ENCODE data around the gene ARFGEF2.
"Not testable (repeated sequence)": the region's sequence is repeated elsewhere in the genome, so short reads cannot be mapped to it uniquely, and the experiment has no call there.

ARFGEF2 gene

DNA sequence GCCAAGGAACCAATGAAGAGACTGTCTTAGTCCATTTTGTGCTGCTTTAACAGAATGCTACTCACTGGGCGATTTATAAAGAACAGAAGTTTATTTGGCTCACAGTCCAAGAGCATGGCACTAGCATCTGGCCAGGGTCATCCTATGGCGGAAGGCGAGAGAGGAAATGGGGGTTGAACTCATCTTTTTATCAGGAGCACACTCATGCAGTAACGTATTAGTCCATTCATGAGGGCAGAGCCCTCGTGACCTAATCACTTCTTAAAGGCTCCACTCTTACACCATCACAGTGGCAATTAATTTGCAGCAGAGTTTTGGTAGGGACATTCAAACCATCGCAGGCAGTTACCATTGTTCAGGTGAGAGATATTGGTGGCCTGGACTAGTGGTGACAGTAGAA is 8.5 kb downstream of the ARFGEF2 start:
- DNase-seq = no peak

DNA sequence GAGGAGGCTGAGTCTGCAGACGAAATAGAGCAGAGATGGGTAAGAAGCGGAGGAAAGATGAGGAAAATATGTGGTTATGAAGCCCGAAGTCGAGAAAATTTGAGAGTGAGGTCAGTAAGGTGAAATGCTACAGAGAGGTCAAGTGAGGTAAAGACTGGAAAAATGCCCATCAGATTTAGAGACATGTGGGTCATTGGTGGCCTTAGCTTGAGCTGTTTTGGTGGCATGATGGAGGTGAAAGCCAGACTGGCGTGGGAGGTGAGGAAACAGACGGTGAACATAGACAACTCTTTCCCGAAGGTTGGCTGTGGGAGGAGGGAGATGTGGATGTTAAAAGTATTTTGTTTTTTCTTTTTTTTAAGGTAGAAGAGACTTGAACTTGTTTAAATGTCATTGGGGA is 9.4 kb downstream of the ARFGEF2 start:
- DNase-seq = no peak

DNA sequence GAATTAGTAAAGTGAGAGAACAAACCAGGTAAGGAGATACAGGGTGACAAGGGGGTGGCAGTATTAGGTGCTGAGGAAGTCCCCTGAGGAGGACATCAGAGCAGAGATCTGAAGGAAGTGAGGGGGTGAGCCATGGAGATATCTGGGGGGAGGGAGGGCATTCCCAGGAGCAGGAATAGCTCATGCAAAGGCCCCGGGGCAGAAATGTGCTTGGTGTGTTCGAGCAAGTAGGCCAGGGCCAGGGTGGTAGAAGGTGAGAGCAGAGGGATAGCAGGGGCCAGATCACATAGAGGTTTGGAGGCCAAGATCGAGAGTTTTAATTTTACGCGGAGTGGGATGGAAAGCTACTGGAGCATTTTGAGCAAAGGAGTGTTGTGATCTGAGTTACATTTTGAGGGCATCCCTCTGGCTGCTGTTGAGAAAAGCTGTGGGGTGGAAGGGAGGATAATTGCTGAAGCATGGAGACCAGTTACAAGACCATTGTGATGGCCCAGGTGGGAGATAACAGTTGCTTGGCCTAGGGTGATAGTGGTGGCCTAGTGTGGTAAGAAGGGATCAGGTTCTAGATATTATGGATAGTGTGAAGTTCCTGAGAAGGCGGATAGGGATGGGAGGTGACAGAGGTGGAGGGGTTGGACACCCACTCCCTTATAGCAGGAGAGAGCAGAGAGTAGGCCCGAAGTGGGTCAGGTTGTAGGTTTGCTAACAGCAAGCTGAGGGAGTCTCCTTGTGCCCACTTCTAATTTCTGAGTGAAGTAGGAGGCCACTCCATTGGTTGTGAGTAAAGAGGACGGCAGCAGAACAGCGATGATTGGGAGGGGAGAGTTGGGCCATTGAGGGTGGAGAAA is 10.2 kb downstream of the ARFGEF2 start:
- DNase-seq = no peak

DNA sequence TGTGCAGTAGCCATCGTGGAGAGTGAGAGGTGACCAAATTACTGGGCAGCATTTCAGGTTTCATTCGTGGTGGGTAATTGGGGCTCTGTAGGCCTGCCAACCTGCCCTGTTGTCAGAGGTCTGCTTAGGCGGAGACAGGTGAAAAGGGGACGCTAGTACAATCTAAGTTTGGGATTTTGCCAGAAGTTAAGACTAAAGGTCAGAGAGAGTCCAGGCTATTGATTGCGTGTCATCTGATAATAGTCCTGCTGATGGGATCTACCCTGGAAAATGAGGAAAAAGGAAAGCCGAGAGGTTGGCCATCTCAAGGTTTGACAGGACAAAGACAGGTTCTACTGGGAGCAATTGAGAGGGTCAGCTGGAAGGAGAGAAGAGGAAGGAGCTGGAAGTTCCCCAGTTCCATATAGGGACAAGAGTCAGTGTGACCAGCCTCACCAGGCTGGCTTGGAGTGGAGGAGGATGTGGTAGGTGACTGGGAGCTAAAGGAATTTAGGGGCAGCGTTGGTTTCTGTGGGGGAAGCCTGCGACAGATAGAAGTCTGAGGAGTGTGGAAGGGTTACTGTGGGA is 10.9 kb downstream of the ARFGEF2 start:
- DNase-seq = no peak

DNA sequence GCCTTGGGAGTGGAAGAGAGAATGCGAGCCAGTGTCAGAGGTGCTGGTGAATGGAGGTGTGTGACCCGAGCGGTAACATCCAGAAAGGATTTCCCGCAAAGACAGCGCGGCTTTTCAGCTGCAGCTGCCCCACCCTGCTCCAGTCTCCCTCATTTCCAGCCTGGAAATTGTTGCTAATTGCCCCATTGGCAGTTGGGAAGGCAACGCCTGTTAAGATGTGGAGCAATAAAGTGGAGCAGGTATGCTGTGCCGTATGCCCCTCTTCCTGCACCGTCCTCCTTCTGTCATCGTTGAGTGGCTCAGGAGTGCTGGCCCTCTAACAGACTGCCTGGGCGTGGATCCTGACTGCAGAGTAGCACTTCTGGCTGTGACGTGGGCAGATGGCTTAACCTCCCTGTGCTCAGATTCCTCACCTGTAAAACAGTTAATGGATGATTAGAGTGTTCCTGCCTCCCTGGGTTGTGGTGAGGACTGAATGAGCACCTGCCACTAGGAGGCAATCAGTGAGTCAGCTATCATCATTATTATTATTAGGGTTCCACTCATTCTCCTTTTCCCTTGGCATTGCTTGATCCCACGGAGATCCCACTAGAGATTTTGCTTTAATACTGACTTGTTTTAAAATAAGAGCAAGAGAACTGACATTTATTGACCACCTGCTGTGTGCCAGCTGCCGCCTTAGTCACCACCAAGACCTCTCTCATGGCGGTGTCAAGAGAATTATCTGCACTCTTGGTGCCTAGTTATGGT is 11.7 kb downstream of the ARFGEF2 start:
- peak; percentile 97 to 98 for DNase-seq

DNA sequence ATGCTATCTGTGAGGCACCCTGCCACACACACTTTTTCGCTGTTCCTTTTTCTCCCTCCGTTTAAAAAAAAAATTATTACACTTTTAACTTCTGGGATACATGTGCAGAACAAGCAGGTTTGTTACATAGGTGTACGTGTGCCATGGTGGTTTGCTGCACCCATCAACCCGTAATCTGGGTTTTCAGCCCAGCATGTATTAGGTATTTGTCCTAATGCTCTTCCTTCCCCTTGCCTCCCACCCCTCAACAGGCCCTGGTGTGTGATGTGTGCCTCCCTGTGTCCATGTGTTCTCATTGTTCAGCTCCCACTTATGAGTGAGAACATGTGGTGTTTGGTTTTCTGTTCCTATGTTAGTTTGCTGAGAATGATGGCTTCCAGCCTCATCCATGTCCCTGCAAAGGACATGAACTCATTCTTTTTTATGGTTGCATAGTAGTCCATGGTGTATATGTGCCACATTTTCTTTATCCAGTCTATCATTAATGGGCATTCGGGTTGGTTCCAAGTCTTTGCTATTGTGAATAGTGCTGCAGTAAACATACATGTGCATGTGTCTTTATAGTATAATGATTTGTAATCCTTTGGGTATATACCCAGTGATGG is 12.9 kb downstream of the ARFGEF2 start:
- peak in 1 of 2 experiments; percentile 52 for DNase-seq

DNA sequence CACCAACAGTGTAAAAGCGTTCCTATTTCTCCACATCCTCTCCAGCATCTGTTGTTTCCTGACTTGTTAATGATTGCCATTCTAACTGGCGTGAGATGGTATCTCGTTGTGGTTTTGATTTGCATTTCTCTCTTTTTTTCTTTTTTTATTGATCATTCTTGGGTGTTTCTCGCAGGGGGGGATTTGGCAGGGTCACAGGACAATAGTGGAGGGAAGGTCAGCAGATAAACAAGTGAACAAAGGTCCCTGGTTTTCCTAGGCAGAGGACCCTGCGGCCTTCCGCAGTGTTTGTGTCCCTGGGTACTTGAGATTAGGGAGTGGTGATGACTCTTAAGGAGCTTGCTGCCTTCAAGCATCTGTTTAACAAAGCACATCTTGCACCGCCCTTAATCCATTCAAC is 13.5 kb downstream of the ARFGEF2 start:
- not testable (repeated sequence) for DNase-seq

DNA sequence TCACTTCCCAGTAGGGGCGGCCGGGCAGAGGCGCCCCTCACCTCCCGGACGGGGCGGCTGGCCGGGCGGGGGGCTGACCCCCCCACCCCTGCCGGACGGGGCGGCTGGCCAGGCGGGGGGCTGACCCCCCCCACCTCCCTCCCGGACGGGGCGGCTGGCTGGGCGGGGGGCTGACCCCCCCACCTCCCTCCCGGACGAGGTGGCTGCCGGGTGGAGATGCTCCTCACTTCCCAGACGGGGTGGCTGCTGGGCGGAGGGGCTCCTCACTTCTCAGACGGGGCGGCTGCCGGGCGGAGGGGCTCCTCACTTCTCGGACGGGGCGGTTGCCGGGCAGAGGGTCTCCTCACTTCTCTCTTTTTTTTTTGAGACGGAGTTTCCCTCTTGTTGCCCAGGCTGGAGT is 14.7 kb downstream of the ARFGEF2 start:
- not testable (repeated sequence) for DNase-seq

DNA sequence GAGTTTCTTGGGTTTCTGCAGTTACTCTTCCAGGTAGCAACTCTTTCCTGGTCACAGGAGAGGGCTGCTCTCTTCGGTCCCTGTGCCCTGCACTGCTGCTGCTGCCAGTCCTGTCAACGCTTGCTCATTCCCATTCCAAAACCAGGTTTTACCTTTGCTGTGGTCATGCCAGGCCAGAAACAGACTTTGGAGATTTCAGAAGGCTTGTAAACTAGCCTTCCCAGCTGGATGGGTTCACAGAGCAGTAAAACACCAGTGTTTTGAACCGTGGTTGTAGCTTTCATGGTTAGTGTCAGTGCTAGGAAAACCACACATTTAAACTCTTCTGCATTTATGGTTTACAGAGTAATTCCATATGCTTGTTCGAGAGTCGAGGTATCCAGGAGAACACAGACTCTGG is 16.2 kb downstream of the ARFGEF2 start:
- no peak for DNase-seq

DNA sequence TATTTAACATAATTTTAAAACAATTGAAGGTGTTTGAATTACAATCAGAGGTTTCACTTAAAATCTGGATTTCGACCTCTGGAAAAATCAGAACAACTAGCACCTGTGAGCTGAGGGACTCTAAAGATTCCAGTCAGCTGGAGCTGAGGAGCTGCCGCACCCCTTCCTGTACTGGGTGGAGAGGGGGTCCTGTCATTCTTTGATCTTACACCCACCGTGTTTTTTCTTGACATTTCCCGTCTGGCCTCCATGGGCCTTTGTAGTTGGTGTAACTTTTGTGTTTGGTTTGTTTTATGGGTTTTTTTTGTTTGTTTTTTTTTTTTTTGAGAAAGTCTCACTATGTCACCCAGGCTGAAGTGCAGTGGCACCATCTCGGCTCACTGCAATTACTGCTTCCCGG is 17.2 kb downstream of the ARFGEF2 start:
- DNase-seq = no peak

DNA sequence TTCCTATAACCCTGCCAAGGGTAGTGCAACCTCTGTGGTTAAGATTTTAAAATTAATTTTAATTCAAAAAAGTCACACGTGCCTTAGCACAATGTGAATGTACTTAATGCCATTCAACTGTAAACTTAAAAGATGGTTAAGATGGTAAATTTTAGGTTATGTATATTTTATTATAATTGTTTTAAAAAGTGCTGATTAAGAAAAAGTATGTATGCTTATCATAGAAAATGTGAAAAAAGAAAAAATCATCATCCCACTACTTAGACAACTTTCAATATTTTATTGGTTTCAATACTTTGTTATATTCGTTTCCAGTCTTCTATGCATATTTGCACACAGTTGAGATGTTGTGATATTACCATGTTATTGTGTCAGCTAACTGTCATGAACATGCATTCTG is 18.7 kb downstream of the ARFGEF2 start:
- no peak for DNase-seq

DNA sequence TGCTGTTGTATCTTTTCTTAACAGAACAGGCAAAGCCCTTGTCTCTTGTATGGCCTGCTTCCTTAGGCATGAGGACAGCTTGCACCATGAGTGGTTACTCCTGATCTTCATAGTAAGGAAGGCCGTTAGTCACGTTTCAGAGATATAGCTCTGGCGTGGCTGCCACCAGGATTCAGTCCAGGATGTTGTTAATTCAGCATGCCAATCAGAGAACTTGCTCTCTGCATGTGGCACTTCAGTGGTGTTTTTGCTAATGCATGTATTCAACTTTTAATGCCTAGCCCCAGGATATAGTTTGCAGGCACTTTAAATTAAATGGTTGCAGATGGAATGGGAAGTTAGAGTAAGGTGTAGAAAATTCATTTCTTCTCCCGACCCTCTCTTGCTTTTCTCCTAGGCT is 20.0 kb downstream of the ARFGEF2 start:
- no peak for DNase-seq

DNA sequence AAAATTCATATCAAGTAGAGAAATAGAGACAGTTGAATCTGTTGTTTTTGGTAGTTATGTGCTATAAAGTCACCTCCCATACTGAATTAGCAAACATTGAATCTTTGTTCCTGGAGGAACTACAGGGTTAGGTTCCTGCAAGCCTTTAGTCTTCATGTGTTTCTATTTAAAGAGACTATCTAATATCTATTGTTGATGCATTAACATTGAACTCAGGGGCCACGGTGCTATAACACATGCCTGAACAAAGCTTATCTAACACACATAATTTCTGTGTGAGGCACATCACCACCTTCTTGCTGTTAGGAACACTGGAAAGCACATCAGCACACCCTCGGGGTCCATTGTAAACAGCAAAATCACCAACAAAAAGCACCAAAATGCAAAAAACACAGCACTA is 21.2 kb downstream of the ARFGEF2 start:
- DNase-seq = no peak

DNA sequence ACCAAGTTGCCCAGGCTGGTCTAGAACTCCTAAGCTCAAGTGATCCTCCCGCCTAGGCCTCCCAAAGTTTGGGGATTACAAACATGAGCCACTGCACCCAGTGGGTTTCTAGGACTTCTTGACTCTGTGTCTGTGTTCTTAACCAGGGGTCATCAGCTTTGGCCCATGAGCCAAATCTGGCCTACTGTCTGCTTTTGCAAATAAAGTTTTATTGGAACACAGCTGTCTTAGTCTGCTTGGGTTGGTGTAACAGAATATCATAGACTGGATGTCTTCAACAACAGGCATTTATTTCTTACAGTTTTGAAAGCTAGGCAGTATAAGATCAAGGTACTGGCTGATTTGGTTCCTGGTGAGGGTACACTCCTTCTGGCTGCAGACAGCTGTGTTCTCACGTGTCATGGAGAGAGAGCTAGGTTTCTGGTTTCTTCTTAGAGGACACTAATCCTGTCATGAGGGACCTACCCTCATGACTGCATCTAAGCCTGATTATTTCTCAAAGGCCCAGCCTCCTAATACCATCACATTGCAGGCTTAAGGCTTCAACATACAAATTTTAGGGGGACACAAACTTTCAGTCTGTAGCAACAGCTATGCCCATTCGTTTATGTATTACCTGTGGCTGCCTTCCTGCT is 23.3 kb downstream of the ARFGEF2 start:
- peak; percentile 48 to 81 for DNase-seq

DNA sequence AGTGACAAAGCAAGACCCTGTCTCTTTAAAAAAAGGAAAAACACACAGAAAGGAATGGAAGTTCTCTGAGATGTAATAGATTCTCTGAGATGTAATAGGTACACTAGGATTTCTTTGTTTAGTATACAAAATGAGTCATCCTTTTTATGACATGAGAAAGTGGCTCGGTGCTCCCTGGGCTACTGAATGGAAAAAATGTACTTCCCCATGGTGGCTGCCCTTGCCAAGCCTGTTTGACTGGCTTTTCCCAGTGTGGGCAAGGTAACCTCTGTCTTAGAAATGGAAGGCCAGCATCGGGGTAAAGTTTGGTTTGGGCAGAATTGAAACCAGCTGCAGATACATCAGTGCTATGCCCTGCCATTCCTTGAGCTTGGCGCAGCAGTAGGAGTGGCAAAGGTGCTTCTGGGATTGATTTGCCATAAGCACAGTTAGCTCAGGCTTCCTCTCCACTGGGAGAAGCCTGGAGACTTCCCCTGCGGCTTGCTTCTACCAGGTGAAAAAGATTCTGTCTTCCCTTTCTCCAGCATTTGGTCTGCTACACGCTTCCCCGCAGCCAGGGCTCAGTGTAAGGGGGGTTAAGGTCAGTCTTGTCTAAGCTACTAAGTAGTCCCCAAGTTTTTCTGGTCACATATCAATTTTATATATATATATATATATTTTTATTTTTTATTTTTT is 24.5 kb downstream of the ARFGEF2 start:
- no peak for DNase-seq

DNA sequence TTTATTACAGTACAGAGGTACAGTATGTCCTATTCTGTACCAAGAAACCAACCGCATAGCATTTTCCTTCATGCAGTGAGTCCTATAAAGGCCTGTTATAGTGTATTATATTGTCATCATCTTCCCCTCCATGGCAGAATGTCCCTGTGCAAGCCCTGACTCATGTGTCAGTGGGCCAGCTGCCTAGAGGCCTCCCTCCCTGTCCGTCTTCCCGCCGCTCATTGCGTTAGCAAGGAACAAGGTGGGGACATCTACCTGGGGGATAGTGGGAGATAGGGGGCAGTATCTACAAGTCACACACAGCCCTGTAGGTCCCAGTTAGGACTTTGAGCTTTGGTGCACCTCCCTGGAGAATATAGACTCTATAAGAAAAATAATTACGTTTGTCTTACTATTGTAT is 27.1 kb downstream of the ARFGEF2 start:
- no peak for DNase-seq

DNA sequence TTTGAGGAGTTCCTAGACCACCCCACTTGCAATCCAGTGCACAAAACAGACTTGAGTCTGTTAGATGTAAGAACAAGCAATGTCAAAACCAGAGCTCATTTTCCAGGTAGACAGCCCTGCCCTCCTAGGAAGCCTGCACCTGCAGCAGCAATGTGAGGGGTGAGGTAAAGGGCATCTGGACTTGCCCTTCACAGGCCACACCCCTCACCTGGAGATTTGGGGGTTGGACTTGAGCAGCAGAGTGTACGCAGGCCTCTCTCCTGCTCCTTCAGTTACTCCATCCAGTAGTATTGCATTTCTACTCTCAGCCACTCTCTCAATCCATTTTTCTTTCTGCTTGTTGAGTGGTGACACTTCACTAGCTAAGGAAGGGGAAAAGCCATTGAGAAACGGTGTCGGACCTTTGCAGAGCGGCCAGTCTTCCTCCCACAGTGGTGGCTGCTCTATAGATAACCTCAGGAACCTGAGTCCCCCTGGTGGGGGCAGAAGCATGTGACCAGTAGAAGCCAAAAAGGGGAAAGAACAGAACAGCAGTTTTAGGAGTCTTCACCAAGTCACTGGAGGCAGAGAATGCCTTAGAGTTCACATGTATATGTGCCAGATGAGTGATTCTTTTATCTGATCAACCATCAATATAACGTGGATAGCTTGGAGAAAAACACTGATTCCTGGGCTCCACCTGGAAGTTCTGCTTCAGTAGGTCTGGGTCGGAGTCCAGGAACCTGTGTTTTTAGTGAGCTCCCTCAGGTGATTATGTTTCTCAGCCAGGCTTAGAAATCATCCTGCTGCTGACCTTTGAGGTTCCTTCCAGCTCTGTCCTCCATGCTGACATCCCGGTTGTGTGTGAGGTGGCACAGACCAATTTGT is 28.0 kb downstream of the ARFGEF2 start:
- DNase-seq = peak in 1 of 2 experiments; percentile 3

DNA sequence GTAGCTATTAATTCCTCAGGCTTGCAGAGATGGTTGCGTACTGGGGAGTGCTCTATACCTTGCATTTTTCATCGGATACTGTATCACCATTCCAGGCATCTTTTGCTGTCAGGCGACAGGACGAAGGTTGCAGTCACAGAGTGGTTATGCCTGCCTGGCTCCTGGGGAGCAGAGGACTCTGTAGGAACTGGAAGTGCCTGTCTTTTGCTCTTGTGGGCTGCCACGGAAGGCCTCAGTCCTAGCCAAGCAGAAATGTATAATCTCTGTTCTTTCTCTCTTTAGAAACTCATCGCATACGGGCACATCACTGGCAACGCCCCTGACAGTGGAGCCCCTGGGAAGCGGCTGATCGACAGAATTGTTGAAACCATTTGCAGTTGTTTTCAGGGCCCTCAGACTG is 29.5 kb downstream of the ARFGEF2 start:
- no peak for DNase-seq

DNA sequence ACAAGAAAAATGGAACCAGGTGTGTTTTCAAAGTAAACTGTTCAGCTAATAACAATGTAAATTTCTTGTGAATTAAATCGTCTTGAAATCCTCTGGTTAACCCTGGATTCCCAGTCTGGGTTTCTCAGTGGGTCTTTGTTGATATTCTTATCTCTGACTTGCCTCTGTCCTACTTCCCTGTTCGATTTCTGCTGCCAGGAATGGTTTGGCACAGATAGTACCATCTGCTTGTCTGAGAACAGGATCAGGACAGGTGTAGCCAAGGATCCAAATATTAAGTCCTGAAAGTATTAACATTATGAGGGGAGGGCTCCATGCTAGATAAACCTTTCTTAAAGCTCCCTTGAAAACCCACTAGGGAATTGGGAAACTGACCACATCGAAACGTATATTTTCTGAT is 30.1 kb downstream of the ARFGEF2 start:
- no peak for DNase-seq

DNA sequence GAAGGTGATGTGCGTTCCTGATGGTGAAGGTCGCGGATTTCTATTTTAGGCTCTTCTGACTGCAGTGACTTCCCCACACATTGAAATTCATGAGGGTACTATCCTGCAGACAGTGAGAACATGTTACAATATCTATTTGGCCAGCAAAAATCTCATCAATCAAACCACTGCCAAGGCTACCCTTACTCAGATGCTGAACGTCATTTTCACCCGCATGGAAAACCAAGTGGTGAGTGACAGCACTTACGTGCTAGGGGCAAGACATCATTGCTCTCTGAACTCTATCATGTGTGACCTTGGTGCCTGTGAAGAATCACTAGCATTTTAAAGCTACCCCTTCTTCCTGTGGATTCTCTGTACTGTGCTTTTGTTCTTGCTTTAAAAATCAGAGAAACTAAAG is 31.1 kb downstream of the ARFGEF2 start:
- DNase-seq = no peak

DNA sequence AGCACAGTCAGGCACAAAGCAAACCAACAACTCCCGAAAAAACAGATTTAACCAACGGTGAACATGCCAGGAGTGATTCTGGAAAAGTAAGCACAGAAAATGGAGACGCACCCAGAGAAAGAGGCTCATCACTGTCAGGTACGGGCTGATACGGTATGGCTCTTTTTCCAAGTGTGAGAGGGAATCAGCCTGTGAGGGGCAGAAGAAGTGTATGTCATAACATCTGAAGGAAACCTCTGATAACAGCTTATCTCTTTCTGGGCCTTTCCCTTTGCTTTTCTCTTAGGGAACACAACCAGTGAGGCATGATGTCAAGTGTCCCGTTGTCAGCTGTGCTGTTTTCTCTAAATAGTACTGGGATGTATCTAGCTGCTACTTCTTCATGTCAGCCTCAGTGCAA is 32.1 kb downstream of the ARFGEF2 start:
- no peak for DNase-seq

DNA sequence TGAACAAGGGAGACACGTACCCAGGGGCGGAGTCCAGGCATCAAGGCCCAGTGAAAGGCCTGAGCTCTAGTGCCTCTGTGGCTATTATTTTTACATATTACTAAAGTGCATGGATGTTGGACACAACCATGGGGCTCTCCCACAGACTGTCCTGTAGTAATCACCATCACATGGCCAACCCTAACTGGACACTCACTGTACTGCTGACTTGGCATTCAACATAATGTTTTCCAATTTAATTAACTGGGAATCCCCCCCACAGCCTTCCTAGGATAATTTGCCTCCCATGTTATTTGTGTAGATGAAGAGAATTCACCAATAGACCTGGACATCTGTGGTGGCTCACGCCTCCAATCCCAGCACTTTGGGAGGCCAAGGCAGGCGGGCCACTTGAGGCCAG is 34.5 kb downstream of the ARFGEF2 start:
- DNase-seq = no peak

Measured in NCI-H524 (cell line).